ENCODE results near the gene RPE65. TPM values are rescaled to one million over a fixed set of nuclear protein-coding genes. Genes with fewer than 3 reads are reported as not detected.
"Not testable (repeated sequence)": the region's sequence is repeated elsewhere in the genome, so short reads cannot be mapped to it uniquely, and the experiment has no call there.

Gene RPE65
- total RNA-seq, 1 experiment from 2014 or later, result not detected

DNA sequence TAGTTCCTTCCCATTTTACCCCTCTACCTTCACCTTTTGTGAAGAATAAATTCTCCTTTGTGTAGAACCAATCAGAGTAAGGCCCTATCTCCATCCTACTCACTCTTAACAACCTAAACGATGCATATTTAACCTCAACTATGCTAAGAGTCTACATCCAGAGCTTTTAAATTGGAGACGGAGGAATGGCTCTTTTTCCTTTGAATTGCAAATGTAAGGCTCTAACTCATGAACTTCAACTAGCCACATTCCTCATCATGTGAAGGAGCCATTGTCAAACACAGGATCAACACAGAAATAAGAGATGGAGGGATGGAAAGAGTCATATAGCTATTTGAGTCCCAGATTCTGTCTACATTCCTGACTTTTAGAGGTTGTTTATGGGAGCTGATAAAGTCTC, 28.9 kb upstream of the RPE65 start:
- DNase-seq (ENCODE audit: low spot score), result no peak
- Mint-ChIP-seq H3K4me3 (no peak overlapping the region), H3K9me3 (no peaks in the 10 kb centered on the region), H3K27ac (peak overlapping the region; percentile 64; the same call in 1 of the 2 replicates), H3K36me3 (peaks cover 74% of the 10 kb centered on the region), H3K27me3 (ENCODE audit: low read depth) (no peaks in the 10 kb centered on the region), H3K4me1 (peaks cover 29% of the 10 kb centered on the region)
- peak; percentile 51; the same call in 1 of the 2 replicates for ATAC-seq
- TF ChIP-seq, protein P1, sequence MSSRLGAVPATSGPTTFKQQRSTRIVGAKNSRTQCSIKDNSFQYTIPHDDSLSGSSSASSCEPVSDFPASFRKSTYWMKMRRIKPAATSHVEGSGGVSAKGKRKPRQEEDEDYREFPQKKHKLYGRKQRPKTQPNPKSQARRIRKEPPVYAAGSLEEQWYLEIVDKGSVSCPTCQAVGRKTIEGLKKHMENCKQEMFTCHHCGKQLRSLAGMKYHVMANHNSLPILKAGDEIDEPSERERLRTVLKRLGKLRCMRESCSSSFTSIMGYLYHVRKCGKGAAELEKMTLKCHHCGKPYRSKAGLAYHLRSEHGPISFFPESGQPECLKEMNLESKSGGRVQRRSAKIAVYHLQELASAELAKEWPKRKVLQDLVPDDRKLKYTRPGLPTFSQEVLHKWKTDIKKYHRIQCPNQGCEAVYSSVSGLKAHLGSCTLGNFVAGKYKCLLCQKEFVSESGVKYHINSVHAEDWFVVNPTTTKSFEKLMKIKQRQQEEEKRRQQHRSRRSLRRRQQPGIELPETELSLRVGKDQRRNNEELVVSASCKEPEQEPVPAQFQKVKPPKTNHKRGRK (CRISPR knock-in tag; IDR thresholded peaks at IDR 0.05; ENCODE audit: borderline replicate concordance), result no peak
- TF ChIP-seq SMAD4 (CRISPR knock-in tag; IDR thresholded peaks at IDR 0.05), result no peak
- TF ChIP-seq MYBL2 (CRISPR knock-in tag; IDR thresholded peaks at IDR 0.05), result no peak
- no peak for TF ChIP-seq ATF1 (CRISPR knock-in tag; IDR thresholded peaks at IDR 0.05)
- no peak for TF ChIP-seq ZNF281 (CRISPR knock-in tag; IDR thresholded peaks at IDR 0.05)
- no peak for TF ChIP-seq MXD4 (CRISPR knock-in tag; IDR thresholded peaks at IDR 0.05; ENCODE audit: borderline replicate concordance)
- no peak for TF ChIP-seq FOXP1 (CRISPR knock-in tag; IDR thresholded peaks at IDR 0.05; ENCODE audit: borderline replicate concordance)
- TF ChIP-seq ELF4 (CRISPR knock-in tag; IDR thresholded peaks at IDR 0.05; ENCODE audit: low read depth), result no peak
- no peak for TF ChIP-seq SP1 (CRISPR knock-in tag; conservative IDR thresholded peaks at IDR 0.05)
- TF ChIP-seq PREB (CRISPR knock-in tag; IDR thresholded peaks at IDR 0.05; ENCODE audit: borderline replicate concordance), result no peak
- TF ChIP-seq CREM (CRISPR knock-in tag; IDR thresholded peaks at IDR 0.05), result no peak
- TF ChIP-seq, protein P2, sequence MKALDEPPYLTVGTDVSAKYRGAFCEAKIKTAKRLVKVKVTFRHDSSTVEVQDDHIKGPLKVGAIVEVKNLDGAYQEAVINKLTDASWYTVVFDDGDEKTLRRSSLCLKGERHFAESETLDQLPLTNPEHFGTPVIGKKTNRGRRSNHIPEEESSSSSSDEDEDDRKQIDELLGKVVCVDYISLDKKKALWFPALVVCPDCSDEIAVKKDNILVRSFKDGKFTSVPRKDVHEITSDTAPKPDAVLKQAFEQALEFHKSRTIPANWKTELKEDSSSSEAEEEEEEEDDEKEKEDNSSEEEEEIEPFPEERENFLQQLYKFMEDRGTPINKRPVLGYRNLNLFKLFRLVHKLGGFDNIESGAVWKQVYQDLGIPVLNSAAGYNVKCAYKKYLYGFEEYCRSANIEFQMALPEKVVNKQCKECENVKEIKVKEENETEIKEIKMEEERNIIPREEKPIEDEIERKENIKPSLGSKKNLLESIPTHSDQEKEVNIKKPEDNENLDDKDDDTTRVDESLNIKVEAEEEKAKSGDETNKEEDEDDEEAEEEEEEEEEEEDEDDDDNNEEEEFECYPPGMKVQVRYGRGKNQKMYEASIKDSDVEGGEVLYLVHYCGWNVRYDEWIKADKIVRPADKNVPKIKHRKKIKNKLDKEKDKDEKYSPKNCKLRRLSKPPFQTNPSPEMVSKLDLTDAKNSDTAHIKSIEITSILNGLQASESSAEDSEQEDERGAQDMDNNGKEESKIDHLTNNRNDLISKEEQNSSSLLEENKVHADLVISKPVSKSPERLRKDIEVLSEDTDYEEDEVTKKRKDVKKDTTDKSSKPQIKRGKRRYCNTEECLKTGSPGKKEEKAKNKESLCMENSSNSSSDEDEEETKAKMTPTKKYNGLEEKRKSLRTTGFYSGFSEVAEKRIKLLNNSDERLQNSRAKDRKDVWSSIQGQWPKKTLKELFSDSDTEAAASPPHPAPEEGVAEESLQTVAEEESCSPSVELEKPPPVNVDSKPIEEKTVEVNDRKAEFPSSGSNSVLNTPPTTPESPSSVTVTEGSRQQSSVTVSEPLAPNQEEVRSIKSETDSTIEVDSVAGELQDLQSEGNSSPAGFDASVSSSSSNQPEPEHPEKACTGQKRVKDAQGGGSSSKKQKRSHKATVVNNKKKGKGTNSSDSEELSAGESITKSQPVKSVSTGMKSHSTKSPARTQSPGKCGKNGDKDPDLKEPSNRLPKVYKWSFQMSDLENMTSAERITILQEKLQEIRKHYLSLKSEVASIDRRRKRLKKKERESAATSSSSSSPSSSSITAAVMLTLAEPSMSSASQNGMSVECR (CRISPR knock-in tag; IDR thresholded peaks at IDR 0.05; ENCODE audit: borderline replicate concordance), result no peak
- no peak for TF ChIP-seq RORB (CRISPR knock-in tag; IDR thresholded peaks at IDR 0.05)
- TF ChIP-seq, protein P3, sequence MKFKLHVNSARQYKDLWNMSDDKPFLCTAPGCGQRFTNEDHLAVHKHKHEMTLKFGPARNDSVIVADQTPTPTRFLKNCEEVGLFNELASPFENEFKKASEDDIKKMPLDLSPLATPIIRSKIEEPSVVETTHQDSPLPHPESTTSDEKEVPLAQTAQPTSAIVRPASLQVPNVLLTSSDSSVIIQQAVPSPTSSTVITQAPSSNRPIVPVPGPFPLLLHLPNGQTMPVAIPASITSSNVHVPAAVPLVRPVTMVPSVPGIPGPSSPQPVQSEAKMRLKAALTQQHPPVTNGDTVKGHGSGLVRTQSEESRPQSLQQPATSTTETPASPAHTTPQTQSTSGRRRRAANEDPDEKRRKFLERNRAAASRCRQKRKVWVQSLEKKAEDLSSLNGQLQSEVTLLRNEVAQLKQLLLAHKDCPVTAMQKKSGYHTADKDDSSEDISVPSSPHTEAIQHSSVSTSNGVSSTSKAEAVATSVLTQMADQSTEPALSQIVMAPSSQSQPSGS (CRISPR knock-in tag; IDR thresholded peaks at IDR 0.05; ENCODE audit: borderline replicate concordance, low read depth), result no peak
- no peak for TF ChIP-seq NFYB (CRISPR knock-in tag; conservative IDR thresholded peaks at IDR 0.05; ENCODE audit: low read depth)
- TF ChIP-seq AFF4 (CRISPR knock-in tag; IDR thresholded peaks at IDR 0.05; ENCODE audit: borderline replicate concordance), result no peak
- TF ChIP-seq, protein P4, sequence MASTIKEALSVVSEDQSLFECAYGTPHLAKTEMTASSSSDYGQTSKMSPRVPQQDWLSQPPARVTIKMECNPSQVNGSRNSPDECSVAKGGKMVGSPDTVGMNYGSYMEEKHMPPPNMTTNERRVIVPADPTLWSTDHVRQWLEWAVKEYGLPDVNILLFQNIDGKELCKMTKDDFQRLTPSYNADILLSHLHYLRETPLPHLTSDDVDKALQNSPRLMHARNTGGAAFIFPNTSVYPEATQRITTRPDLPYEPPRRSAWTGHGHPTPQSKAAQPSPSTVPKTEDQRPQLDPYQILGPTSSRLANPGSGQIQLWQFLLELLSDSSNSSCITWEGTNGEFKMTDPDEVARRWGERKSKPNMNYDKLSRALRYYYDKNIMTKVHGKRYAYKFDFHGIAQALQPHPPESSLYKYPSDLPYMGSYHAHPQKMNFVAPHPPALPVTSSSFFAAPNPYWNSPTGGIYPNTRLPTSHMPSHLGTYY (CRISPR knock-in tag; IDR thresholded peaks at IDR 0.05), result no peak
- no peak for TF ChIP-seq ZNF416 (CRISPR knock-in tag; IDR thresholded peaks at IDR 0.05)
- POLR2A ChIA-PET, result no interaction called here
- CTCF ChIA-PET, result no interaction called here

DNA sequence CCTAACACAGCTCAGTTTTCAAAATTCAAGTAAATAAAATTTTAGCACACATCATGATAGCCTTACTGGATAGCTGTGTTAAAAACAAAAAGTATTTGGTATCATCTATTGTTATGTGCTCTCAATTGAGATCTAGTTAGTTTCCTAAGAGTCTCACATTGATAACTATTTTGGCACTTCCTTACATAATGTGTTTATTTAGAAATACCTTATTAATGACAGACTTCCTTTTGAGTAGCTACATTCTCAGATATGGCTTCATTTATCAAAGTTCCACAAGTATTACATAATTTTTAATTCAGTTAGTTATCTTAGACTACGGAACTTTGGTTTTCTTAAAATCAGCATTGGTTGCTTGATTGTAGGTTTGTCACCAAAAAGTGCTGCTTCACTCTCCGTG, 26.9 kb upstream of the RPE65 start:
- DNase-seq (ENCODE audit: low spot score); POLR2A ChIA-PET; H3K27ac Mint-ChIP-seq; CTCF ChIA-PET; H3K9me3 Mint-ChIP-seq; H3K27me3 Mint-ChIP-seq (ENCODE audit: low read depth); ATAC-seq; H3K4me3 Mint-ChIP-seq: not testable (repeated sequence)
- Mint-ChIP-seq H3K36me3 (peaks cover 57% of the 10 kb centered on the region), H3K4me1 (peaks cover 36% of the 10 kb centered on the region)

Measured in WTC11 (cell line).